Measurements from ENCODE around the gene P2RY2.
"Not testable (repeated sequence)": the region's sequence is repeated elsewhere in the genome, so short reads cannot be mapped to it uniquely, and the experiment has no call there.

Gene P2RY2

GRCh38 chr11:73228268-73229134 is 10.4 kb downstream of the P2RY2 start:
- no peak for DNase-seq (ENCODE audit: low spot score)

- no peak for DNase-seq (ENCODE audit: low spot score)
Observed at GRCh38 chr11:73229321-73229895, 11.3 kb downstream of the P2RY2 start.

GRCh38 chr11:73229896-73230875 is 12.1 kb downstream of the P2RY2 start:
- DNase-seq (ENCODE audit: low spot score), result no peak

GRCh38 chr11:73230931-73231330 is 12.8 kb downstream of the P2RY2 start:
- DNase-seq (ENCODE audit: low spot score), result peak; percentile 1

GRCh38 chr11:73232487-73232886 is 14.4 kb downstream of the P2RY2 start:
- DNase-seq (ENCODE audit: low spot score), result not testable (repeated sequence)

GRCh38 chr11:73233211-73233610 is 15.1 kb downstream of the P2RY2 start:
- DNase-seq (ENCODE audit: low spot score), result no peak

- DNase-seq (ENCODE audit: low spot score), result no peak
Observed at GRCh38 chr11:73233692-73234470, 15.8 kb downstream of the P2RY2 start.

- no peak for DNase-seq (ENCODE audit: low spot score)
Observed at GRCh38 chr11:73234471-73235181, 16.5 kb downstream of the P2RY2 start.

GRCh38 chr11:73235236-73235786 is 17.2 kb downstream of the P2RY2 start:
- no peak for DNase-seq (ENCODE audit: low spot score)

GRCh38 chr11:73236205-73236765 is 18.2 kb downstream of the P2RY2 start:
- DNase-seq (ENCODE audit: low spot score), result no peak

GRCh38 chr11:73236854-73237253 is 18.8 kb downstream of the P2RY2 start:
- DNase-seq (ENCODE audit: low spot score), result peak; percentile 63

- DNase-seq (ENCODE audit: low spot score), result no peak
Observed at GRCh38 chr11:73237471-73238290, 19.6 kb downstream of the P2RY2 start.

- DNase-seq (ENCODE audit: low spot score), result no peak
Observed at GRCh38 chr11:73239111-73239521, 21.0 kb downstream of the P2RY2 start.

GRCh38 chr11:73239571-73240189 is 21.6 kb downstream of the P2RY2 start:
- DNase-seq (ENCODE audit: low spot score), result no peak

- peak; percentile 58 for DNase-seq (ENCODE audit: low spot score)
Observed at GRCh38 chr11:73240190-73240781, 22.2 kb downstream of the P2RY2 start.

- DNase-seq (ENCODE audit: low spot score), result no peak
Observed at GRCh38 chr11:73241300-73241699, 23.2 kb downstream of the P2RY2 start.

- DNase-seq (ENCODE audit: low spot score), result peak; percentile 88
Observed at GRCh38 chr11:73242251-73243092, 24.4 kb downstream of the P2RY2 start.

- DNase-seq (ENCODE audit: low spot score), result no peak
Observed at GRCh38 chr11:73243093-73243485, 25.0 kb downstream of the P2RY2 start.

All from AG08396 (cell line).